Measurements from ENCODE around the gene PIK3R2.
"Not testable (repeated sequence)": the region's sequence is repeated elsewhere in the genome, so short reads cannot be mapped to it uniquely, and the experiment has no call there.

Gene PIK3R2

GRCh38 chr19:18156268-18156667 is 3.3 kb downstream of the PIK3R2 start:
- DNase-seq, result no peak

GRCh38 chr19:18156841-18157464 is 4.0 kb downstream of the PIK3R2 start:
- DNase-seq, result peak; percentile 95 to 97

DNA sequence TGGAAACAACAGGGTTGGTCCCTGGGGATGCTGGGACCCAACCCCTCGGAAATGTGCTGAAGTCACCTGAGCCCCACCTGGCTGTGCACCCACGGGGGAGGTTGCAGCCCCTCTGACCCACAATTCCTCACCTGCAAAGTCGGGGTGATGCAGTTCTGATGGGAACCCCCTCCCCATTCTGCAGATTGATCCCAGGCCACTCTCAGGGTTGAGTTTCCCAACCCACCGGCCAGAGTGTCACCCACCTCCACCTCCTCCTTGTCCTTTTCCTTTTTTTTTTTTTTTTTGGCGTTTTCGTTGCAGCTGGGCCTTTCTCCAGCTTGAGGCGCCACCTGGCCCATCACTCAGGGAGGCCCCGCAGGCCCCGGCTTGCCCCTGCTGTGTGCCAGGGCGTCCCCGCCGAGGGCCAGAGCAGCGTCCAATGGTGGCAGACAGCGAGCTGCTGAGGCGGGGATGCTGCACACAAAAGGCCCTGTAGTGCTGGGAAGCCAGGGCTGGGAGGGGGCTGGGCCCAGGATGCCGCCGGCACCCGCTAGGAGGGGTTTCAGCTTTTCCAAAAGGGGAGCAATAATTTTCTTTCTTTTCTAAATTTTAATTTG is 4.6 kb downstream of the PIK3R2 start:
- peak; percentile 84 to 95 for DNase-seq

- DNase-seq, result no peak
These were observed 5.5 kb downstream of the PIK3R2 start for GRCh38 chr19:18158467-18158866.

DNA sequence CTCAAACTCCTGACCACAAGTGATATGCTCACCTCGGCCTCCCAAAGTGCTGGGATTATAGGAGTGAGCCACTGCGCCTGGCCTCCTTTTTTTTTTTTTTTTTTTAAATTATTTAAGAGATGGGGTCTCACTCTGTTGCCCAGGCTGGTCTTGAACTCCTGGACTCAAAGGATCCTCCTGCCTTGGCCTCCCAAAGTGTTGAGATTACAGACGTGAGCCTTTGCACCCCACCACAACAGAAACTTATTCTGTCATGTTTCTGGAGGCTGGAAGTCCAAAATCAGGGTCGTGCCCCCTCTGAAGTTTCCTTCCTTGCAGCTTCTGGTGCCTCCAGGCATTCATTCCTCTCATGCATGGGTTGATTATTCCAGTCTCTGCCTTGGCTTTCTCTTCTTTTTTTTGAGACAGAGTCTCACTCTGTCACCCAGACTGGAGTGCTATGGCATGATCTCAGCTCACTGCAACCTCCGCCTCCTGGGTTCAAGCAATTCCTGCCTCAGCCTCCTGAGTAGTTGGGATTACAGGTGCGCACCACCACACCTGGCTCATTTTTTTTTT is 6.2 kb downstream of the PIK3R2 start:
- DNase-seq, result not testable (repeated sequence)

- DNase-seq, result no peak
These were observed 6.8 kb downstream of the PIK3R2 start for GRCh38 chr19:18159810-18160209.

- no peak for DNase-seq
These were observed 7.6 kb downstream of the PIK3R2 start for GRCh38 chr19:18160493-18160970.

DNA sequence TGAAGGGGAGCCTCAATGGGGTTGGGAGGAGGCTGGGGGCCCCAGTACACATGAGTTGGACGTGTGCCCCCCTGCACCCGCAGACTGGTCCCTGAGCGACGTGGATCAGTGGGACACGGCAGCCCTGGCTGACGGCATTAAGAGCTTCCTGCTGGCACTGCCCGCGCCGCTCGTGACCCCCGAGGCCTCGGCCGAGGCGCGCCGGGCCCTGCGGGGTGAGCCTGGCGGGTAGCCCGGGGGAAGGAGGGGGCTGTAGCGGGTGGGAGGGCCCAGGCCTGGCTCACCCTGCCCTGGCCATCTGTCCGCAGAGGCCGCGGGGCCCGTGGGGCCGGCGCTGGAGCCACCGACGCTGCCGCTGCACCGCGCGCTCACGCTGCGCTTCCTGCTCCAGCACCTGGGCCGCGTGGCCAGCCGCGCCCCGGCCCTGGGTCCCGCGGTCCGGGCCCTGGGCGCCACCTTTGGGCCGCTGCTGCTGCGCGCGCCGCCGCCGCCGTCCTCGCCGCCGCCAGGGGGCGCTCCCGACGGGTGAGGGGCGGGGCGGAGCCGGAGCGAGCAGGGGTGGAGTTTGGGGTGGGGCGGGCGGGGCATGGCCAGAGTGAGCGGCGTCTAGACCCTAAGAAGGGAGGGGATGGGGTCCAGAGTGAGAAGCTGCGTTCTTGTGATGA is 8.1 kb downstream of the PIK3R2 start:
- DNase-seq, result peak; percentile 52 to 72

GRCh38 chr19:18161636-18162002 is 8.7 kb downstream of the PIK3R2 start:
- no peak for DNase-seq

DNA sequence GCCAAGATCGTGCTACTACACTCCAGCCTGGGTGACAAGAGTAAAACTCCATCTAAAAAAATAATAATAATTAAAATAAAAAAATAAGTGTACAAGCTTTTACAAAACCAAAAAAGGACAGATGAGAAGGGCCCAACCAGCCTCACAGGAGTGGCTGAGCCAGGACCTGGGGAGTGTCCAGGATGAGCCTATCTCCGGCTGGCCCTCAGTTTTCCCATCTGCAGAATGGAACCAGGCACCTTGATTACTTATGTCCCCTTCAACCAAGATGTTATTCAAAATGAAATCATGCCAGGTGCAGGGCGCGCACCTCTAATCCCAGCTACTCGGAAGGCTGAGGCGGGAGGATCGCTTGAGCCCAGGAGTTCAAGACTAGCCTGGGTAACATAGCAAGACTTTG is 11.1 kb downstream of the PIK3R2 start:
- no peak for DNase-seq

DNA sequence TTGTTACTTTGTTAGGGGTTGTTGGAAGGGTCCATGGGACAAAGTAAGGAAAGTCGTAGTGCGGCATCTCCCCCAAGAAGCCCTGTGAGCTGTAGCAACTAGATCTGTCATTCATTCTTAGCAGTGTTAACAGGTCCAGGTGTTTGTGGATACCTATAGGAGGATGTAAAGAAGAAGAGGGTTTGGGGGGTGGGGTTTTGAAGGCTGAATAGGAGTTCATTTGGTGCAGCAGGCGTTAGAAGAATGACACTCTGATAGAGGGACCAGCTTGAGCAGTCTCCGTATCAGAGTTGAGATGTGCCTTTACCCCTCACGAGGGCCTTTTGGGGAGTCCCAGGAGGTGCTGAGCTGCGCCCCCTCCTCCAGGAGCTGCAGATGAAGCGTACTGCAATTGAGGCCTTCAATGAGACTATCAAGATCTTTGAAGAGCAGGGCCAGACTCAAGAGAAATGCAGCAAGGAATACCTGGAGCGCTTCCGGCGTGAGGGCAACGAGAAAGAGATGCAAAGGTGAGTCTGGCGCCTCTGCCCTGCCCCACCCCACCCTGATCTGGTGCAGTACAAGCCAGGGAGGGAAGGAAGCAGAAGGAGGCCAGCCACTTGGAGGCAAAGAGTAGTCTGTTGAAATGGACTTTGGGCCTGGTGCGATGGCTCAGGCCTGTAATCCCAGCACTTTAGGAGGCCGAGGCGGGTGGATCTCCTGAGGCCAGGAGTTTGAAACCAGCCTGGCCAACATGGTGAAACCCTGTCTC is 13.0 kb downstream of the PIK3R2 start:
- no peak for DNase-seq

GRCh38 chr19:18167011-18167410 is 14.0 kb downstream of the PIK3R2 start:
- no peak for DNase-seq

DNA sequence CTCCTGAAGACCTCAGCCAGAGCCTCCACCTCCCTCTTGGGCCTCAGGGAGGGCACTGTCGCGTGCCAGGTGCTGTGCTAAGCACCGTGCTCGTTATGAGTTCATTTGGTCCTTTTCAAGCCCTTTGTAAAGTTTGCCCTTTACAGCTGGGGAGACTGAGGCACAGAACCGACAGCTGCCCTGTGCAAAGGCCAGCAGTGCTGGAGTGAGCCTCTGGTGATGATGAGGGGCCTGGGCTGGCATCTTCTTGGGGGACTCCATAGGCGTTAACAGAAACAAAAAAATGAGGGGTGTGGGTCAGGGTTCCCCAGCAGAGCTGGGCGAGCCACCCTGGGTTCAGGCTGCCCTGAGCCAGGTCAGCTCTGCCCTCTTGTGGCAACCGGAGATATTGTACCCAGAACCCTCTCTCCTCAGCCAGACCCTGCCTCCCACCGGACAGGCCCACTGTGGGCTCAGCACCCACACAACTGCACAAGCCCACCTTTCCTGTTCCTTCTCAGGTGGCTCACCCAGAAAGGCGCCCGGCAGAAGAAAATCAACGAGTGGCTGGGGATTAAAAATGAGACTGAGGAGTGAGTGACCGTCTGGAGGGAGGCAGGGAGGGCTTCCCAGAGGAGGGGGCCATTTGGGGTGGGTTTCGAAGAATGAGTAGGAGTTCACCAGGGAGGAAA is 15.1 kb downstream of the PIK3R2 start:
- peak; percentile 24 to 56 for DNase-seq

GRCh38 chr19:18168673-18169381 is 15.9 kb downstream of the PIK3R2 start:
- no peak for DNase-seq

DNA sequence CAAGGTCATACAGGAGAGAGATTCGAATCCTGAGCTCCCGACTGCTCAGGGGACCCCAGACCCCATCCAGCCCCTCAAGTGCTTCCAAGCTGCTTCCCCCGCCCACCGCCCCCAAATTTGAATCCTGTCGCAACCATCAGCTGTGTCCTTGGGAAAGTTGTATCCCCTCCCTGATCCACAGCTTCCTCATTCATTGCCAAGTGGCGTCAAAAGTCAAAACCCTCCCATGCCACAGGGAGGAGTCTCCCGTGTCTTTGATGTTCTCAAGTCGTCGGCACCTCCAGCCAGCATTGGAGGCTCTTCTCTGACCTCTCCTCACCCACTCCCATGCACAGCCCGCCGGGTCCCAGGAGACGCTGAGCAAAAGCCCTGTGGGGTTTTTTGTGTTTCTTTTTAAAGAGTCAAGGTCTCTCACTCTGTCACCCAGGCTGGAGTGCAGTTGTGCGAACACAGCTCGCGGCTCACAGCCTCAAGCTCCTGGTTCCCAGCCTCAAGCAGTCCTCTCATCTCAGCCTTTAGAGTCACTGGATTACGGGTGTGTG is 17.8 kb downstream of the PIK3R2 start:
- DNase-seq, result no peak

GRCh38 chr19:18171605-18172327 is 18.8 kb downstream of the PIK3R2 start:
- no peak for DNase-seq

GRCh38 chr19:18172331-18173053 is 19.5 kb downstream of the PIK3R2 start:
- no peak for DNase-seq

DNA sequence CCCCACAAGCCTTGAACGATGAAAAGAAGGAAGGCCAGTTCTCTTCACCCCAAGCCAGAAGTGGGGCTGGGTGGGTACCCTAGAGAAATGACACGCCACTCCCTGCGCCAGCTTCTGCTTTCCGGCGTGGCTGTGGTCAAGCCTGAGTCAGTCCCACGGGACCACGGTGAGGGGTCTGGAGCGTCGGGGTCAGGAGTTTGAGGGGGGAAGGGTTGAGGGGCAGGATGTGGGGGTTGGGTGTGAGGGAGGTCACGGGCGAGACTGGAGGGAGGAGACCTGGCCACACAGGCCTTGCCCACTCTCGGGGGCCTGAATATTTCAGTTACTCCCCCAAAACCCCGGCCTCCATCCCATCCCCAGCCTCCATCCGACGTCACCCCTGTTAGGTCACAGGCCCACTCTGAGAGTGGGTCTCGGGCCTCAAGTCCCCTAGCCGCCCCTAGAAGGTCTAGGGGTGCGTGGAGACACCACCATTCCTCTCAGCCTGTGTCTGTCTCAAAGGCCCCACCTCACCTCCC is 20.1 kb downstream of the PIK3R2 start:
- no peak for DNase-seq

- peak; percentile 29 to 67 for DNase-seq
These were observed 20.8 kb downstream of the PIK3R2 start, which contains the start of gene IFI30 for GRCh38 chr19:18173572-18174288. Gene IFI30 (plus strand): TSS chr19:18173813. CDS start chr19:18173842, 29 bp downstream.

Measured in NCI-H524 (cell line).